ENCODE measurements around the gene AQP9. TPM values are rescaled to one million over a fixed set of nuclear protein-coding genes. Genes with fewer than 3 reads are reported as not detected.

Gene AQP9
- total and polyA plus RNA-seq, 11 donors: 0.11 to 17.7 (median 0.96) TPM

GRCh38 chr15:58139276-58139988 is 1.3 kb downstream of the AQP9 start:
- Histone ChIP-seq H3K27me3 (no peaks in the 10 kb centered on the region), H3K4me3 (peak overlapping the region in 1 of 12 donors; percentile 32), H3K9me3 (no peaks in the 10 kb centered on the region), H3K4me1 (peaks cover 0 to 38% (median 0%) of the 10 kb centered on the region in 12 donors), H3K36me3 (no peaks in the 10 kb centered on the region), H3K27ac (peak overlapping the region in 1 of 12 donors; percentile 91)
- ATAC-seq (no peak), DNase-seq (no peak)
- TF ChIP-seq POLR2A (IDR thresholded peaks at IDR 0.05) (no peak), CTCF (IDR thresholded peaks at IDR 0.05) (no peak)
- WGBS, 4 donors: 67 to 68% (median 67%) methylated on average over 5 of the region's 5 CpGs
- intact Hi-C loops (cut with DNase I): no loop called here

- ATAC-seq (peak in 2 of 4 donors; percentile 36 to 52), DNase-seq (no peak)
- WGBS, 4 donors: 66 to 72% (median 69%) methylated on average over 3 of the region's 3 CpGs
- TF ChIP-seq CTCF (IDR thresholded peaks at IDR 0.05): no peak
- no peak for TF ChIP-seq POLR2A (IDR thresholded peaks at IDR 0.05)
- no peaks in the 10 kb centered on the region for H3K36me3 ChIP-seq
- peaks cover 0 to 38% (median 0%) of the 10 kb centered on the region in 12 donors for H3K4me1 ChIP-seq
- peak overlapping the region in 1 of 12 donors; percentile 32 for H3K4me3 ChIP-seq
- H3K27ac ChIP-seq: peak overlapping the region in 1 of 12 donors; percentile 91
- no peaks in the 10 kb centered on the region for H3K27me3 ChIP-seq
- no peaks in the 10 kb centered on the region for H3K9me3 ChIP-seq
- intact Hi-C loops (cut with DNase I): no loop called here
Observed at GRCh38 chr15:58139989-58140522, 1.9 kb downstream of the AQP9 start.

- H3K27me3 ChIP-seq: peaks cover 0 to 4% (median 0%) of the 10 kb centered on the region in 9 donors
- 80 to 85% (median 82%) methylated on average over 6 of the region's 6 CpGs for WGBS, 4 donors
Observed at GRCh38 chr15:58141894-58142293, 3.7 kb downstream of the AQP9 start.

More at GRCh38 chr15:58141894-58142293, 3.7 kb downstream of the AQP9 start:
- Histone ChIP-seq H3K4me3 (no peak overlapping the region), H3K27ac (peak overlapping the region in 1 of 12 donors; percentile 91), H3K9me3 (no peaks in the 10 kb centered on the region), H3K36me3 (no peaks in the 10 kb centered on the region), H3K4me1 (peaks cover 0 to 51% (median 0%) of the 10 kb centered on the region in 12 donors)
- TF ChIP-seq POLR2A (IDR thresholded peaks at IDR 0.05) (no peak), CTCF (IDR thresholded peaks at IDR 0.05) (no peak)
- intact Hi-C loops (cut with DNase I): no loop called here
- DNase-seq: no peak
- no peak for ATAC-seq
